Activated CD4-positive, CD25-positive, alpha-beta regulatory T cell (primary cell): ENCODE measurements around the gene ATP5MC2.
A peak's percentile ranks its signal among the peaks of the same experiment; 100 is the strongest.
"Not testable (repeated sequence)": the region's sequence is repeated elsewhere in the genome, so short reads cannot be mapped to it uniquely, and the experiment has no call there.

Source experiments
- DNase-seq, 4 experiments: peaks; one replicate each; lab custom pipeline; 2025; lab: John Stamatoyannopoulos, UW

Gene ATP5MC2

DNA sequence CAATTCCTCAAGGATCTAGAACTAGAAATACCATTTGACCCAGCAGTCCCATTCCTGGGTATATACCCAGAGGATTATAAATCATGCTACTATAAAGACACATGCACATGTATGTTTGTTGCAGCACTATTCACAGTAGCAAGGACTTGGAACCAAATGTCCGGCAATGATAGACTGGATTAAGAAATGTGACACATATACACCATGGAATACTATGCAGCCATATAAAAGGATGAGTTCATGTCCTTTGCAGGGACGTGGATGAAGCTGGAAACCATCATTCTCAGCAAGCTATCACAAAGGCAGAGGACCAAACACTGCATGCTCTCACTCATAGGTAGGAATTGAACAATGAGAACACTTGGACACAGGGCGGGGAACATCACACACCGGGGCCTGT is 29.6 kb downstream of the ATP5MC2 start:
- DNase-seq: not testable (repeated sequence)

DNA sequence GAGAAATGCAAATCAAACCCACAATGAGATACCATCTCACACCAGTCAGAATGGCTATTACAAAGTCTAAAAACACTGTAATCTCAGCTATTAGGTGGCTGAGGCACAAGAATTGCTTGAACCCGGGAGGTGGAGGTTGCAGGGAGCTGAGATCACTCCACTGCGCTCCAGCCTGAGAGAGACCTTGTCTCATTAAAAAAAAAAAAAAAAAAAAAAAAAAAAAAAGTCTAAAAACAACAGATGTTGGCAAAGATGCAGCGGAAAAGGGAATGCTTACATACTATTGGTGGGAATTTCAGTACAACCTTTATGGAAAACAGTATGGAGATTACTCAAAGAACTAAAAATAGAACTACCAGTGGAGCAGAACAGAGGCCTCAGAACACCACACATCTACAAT is 30.7 kb downstream of the ATP5MC2 start:
- DNase-seq: no peak

GRCh38 chr12:53644133-53644532 is 31.8 kb downstream of the ATP5MC2 start:
- no peak for DNase-seq

GRCh38 chr12:53643232-53643979 is 32.5 kb downstream of the ATP5MC2 start:
- no peak for DNase-seq

DNA sequence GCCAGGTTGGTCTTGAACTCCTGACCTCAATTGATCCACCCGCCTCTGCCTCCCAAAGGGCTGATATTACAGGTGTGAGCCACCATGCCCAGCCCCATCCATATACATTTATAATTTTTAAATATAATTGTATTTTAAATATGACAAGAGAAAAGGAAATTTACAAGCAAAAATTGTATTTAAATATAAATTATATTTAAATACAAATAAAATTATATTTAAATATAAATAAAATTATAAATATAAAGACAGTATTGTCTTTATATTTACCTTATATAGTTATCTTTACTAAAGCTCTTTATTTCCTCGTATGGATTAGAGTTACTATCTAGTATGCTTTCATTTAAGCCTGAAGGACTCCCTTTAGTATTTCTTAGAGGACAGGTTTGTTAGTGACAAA is 37.8 kb downstream of the ATP5MC2 start:
- no peak for DNase-seq

DNA sequence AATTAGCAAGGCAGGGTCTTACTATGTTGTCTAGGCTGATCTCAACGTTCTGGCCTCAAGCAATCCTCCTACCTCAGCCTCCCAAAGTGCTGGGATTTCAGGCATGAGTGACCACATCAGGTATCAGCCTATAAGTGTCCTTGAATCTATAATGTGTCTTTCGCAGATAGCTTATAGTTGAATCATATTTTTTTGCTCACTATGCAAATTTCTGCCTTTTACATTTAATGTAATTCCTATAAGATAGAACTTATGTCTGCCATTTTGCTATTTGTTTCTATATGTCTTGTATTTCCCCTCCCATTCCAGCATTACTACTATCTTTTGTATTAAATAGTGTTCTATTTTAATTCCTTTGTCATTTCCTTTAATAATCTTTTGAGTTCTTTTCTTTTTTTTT is 39.2 kb downstream of the ATP5MC2 start:
- DNase-seq: no peak

GRCh38 chr12:53635708-53636107 is 40.2 kb downstream of the ATP5MC2 start:
- not testable (repeated sequence) for DNase-seq

DNA sequence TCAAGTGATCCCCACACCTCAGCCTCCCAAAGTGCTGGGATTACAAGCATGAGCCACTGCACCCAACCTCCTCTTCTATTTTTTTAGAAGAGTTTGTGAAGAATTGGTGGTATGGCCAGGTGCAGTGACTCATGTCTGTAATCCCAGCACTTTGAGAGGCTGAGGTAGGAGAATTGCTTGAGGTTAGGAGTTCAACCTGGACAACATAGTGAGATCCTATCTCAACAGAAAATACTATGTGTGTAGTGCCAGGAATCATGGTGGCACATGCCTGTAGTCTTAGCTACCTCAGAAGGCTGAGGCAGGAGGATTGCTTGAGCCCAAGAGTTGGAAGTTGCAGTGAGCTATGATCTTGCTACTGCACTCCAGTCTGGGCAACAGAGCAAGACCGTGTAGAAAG is 44.2 kb downstream of the ATP5MC2 start:
- DNase-seq: no peak

GRCh38 chr12:53627919-53628318 is 48.0 kb downstream of the ATP5MC2 start:
- DNase-seq: no peak

DNA sequence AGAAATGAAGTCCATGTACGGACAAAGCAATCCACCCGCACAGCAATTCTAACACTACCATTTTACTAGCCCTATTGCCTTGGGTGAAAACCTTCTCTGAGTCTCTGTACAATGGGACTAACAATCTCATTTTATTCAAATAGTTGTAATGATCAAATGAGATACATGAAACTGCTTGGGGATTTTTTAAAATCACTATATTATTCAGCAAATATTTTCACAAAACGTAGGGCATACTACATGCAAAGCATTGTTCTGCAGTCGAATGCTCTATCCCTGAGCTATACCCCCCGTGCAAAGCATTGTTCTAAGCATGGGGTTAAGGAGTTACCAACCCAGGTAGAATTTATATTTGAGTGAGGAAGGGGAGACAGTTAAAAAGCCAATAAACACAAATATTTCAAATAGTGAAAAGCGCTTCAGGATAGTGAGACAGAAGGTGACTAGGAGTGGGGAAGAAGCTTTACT is 49.1 kb downstream of the ATP5MC2 start:
- no peak for DNase-seq

GRCh38 chr12:53625946-53626701 is 49.8 kb downstream of the ATP5MC2 start, which contains the start of gene ATF7:
ATF7 (minus strand) TSS chr12:53626382; CDS start chr12:53601000, 25,382 bp downstream.
- DNase-seq: peak; percentile 92 to 97 (median 95)

- DNase-seq: no peak
Observed at GRCh38 chr12:53625373-53625945, 50.4 kb downstream of the ATP5MC2 start.

DNA sequence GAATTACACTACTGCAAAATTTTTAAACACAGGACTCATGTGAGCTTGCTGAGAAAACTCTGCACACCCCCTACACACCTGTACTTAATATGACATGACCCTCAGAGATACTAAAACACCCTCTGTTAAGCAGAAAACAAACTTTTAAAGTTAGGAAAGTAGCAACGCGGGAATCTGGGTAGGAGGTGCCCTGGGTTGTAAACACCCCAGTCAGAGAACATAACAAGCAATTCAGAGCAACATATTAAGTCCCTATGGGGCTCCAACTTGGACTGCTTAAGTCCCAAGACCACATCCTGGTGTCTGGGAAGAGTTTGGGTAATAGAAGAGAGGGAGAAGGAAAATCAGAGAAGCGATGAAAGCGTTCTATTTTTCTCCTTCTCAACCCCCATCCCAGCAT is 50.9 kb downstream of the ATP5MC2 start:
- DNase-seq: no peak

DNA sequence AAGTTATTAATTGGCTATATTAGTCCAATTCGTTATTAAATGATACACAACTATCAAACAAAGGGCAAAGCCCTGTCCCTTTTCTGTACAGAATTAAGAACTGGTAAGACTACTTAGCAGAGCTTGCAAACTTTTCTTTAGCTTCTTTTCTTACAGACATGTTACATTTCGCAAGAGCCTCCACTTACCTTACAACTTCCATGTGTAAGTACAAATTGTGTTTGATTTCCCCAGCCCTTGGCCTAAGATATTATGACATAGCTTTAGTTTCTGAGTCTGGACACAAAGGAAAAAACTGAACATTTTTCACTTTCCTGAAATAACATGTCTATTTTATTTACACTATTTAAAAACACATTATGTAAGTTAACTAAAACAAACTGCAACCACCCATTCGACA is 51.4 kb downstream of the ATP5MC2 start:
- no peak for DNase-seq

- DNase-seq: no peak
Observed at GRCh38 chr12:53623548-53624385, 52.1 kb downstream of the ATP5MC2 start.

GRCh38 chr12:53622724-53623123 is 53.2 kb downstream of the ATP5MC2 start:
- no peak for DNase-seq

DNA sequence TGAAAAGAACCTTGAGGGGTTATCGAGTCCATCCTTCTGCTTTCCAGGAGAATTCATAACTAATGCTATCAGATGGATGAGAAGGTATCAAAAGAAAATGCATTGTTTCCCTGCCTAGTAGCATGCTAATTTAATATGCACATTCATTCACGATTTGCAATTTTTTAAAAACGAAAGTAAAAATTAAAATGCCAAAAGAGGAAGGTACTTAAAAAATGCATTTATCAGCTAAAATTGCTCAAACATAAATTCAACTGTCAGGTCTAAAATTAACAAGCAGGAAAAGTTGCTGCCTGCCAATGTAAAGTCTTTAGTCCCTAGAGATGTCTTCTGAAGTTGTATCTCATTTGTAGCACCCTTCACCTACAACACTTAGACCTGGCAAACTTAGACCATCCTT is 57.6 kb downstream of the ATP5MC2 start:
- DNase-seq: no peak

DNA sequence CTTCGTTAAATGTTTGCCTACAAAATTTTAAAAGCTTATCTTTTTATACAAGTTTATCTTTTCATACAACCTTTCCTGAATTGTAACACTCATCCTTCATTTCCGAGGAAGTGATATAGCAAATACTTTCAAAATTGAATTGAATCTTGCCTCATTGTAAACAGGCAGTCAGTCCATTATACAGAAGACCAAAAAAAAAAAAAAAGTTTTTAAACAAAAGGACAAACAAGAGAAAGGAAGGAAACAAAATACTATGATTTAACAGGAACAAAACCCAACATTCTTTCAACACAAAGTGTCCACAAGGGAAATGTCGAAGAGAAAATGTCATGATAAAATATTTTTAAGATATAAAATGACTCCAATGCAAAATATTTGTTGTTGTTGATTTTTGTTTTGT is 58.2 kb downstream of the ATP5MC2 start:
- no peak for DNase-seq

GRCh38 chr12:53616950-53617349 is 58.9 kb downstream of the ATP5MC2 start:
- no peak for DNase-seq
